Measurements from ENCODE around the gene RLF.

The RLF gene

GRCh38 chr1:40243351-40243750 is 82.2 kb downstream of the RLF start:
- DNase-seq = no peak

- no peak for DNase-seq
Measured at GRCh38 chr1:40244138-40244744, 83.1 kb downstream of the RLF start.

- no peak for DNase-seq
Measured at GRCh38 chr1:40245686-40246085, 84.5 kb downstream of the RLF start.

- no peak for DNase-seq
Measured at GRCh38 chr1:40247655-40248054, 86.5 kb downstream of the RLF start, which contains the start of gene TMCO2. TSS of gene TMCO2 (plus strand) at chr1:40247937. CDS start at chr1:40247994, 57 bp downstream.

- no peak for DNase-seq
Measured at GRCh38 chr1:40248412-40248811, 87.2 kb downstream of the RLF start.

GRCh38 chr1:40251456-40251855 is 90.3 kb downstream of the RLF start:
- no peak for DNase-seq

- no peak for DNase-seq
Measured at GRCh38 chr1:40252601-40253000, 91.4 kb downstream of the RLF start.

GRCh38 chr1:40255231-40255630 is 94.0 kb downstream of the RLF start:
- no peak for DNase-seq

GRCh38 chr1:40256401-40257084 is 95.4 kb downstream of the RLF start:
- DNase-seq = no peak

GRCh38 chr1:40257313-40257687 is 96.1 kb downstream of the RLF start:
- DNase-seq = no peak

GRCh38 chr1:40257688-40258444 is 96.7 kb downstream of the RLF start, which contains the start of gene ZMPSTE24:
TSS of gene ZMPSTE24 (plus strand) at chr1:40258236. CDS start at chr1:40258272, 36 bp downstream.
- peak; percentile 95 to 96 for DNase-seq

GRCh38 chr1:40258445-40258769 is 97.2 kb downstream of the RLF start:
- no peak for DNase-seq

GRCh38 chr1:40264354-40264781 is 103.2 kb downstream of the RLF start:
- DNase-seq = no peak

- no peak for DNase-seq
Measured at GRCh38 chr1:40265298-40265697, 104.1 kb downstream of the RLF start.

- no peak for DNase-seq
Measured at GRCh38 chr1:40265919-40266318, 104.7 kb downstream of the RLF start.

GRCh38 chr1:40266786-40267535 is 105.8 kb downstream of the RLF start:
- DNase-seq = no peak

GRCh38 chr1:40267767-40268187 is 106.6 kb downstream of the RLF start:
- no peak for DNase-seq

GRCh38 chr1:40268211-40268610 is 107.0 kb downstream of the RLF start:
- no peak for DNase-seq

GRCh38 chr1:40270152-40270834 is 109.1 kb downstream of the RLF start:
- DNase-seq = no peak

- no peak for DNase-seq
Measured at GRCh38 chr1:40272653-40273213, 111.5 kb downstream of the RLF start.

GRCh38 chr1:40273547-40274166 is 112.5 kb downstream of the RLF start:
- no peak for DNase-seq

- no peak for DNase-seq
Measured at GRCh38 chr1:40274331-40274730, 113.1 kb downstream of the RLF start.

Measured in activated CD4-positive, alpha-beta T cell treated with anti-CD3 and anti-CD28 coated beads, Interleukin-2, amount 50 U/mL, for 4 hours (primary cell).